Tibial nerve (tissue), 3 donors: Measurements from ENCODE around the gene OPHN1.

Experiments used
- POLR2A ChIP-seq, 2 donors: fragments of 450-650 bp; IDR thresholded peaks; one replicate each; pipeline ENCODE4 v1.6.1; 2017; ENCODE audit warnings: antibody characterized with exemption in 2 of 2, mild to moderate bottlenecking in 2 of 2, moderate library complexity in 2 of 2
- TF ChIP-seq, protein P1 (sequence below), 5 experiments: fragments of 200-600 bp in 3 of 5; fragments of 450-650 bp in 2 of 5; sonication (generic) in 3 of 5; IDR thresholded peaks; one replicate each; pipeline ENCODE4 v1.5.1; 2016 to 2019; ENCODE audit warnings: antibody characterized with exemption in 5 of 5, mild to moderate bottlenecking in 3 of 5, moderate library complexity in 2 of 5

DNA sequence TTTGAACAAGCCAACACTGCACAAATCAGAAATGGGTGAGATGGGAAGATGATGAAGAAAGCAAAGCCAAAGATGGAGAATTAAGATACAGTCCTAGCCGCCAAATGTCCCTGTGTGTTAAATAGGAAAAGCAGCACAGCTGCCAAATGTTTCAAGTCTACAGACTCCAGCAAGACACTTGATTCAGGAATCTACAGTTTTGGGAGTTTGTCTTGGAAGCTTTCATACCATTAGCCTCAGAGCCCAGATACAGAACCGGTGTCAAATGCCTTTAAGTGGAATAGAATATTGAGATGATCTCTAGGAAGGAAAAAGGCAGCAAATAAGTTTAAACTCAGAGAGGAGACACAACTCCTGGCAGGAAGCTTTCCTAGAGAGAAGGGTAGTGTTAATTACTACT, 30.3 kb downstream of the OPHN1 start:
- no peak for TF ChIP-seq POLR2A (IDR thresholded peaks at IDR 0.05)
- TF ChIP-seq, protein P1, sequence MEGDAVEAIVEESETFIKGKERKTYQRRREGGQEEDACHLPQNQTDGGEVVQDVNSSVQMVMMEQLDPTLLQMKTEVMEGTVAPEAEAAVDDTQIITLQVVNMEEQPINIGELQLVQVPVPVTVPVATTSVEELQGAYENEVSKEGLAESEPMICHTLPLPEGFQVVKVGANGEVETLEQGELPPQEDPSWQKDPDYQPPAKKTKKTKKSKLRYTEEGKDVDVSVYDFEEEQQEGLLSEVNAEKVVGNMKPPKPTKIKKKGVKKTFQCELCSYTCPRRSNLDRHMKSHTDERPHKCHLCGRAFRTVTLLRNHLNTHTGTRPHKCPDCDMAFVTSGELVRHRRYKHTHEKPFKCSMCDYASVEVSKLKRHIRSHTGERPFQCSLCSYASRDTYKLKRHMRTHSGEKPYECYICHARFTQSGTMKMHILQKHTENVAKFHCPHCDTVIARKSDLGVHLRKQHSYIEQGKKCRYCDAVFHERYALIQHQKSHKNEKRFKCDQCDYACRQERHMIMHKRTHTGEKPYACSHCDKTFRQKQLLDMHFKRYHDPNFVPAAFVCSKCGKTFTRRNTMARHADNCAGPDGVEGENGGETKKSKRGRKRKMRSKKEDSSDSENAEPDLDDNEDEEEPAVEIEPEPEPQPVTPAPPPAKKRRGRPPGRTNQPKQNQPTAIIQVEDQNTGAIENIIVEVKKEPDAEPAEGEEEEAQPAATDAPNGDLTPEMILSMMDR (IDR thresholded peaks at IDR 0.05), result no peak
